Breast epithelium (tissue), 3 donors: ENCODE measurements around the gene HIP1R.

Experiments
- POLR2A ChIP-seq: fragments of 450-650 bp; IDR thresholded peaks from one replicate; pipeline ENCODE4 v1.6.1; 2016; ENCODE audit warnings: antibody characterized with exemption, mild to moderate bottlenecking, moderate library complexity
- POLR2AphosphoS5 ChIP-seq, 3 donors: sonication (generic); formaldehyde crosslinking; IDR thresholded peaks; one replicate each; pipeline ENCODE4 v1.6.1; 2017; ENCODE audit warnings: antibody characterized with exemption in 3 of 3
- TF ChIP-seq, protein P1 (sequence below), 3 donors: fragments of 450-650 bp; IDR thresholded peaks; one replicate each; pipeline ENCODE4 v1.5.1; 2016 to 2017; ENCODE audit warnings: antibody characterized with exemption in 3 of 3, mild to moderate bottlenecking in 3 of 3, moderate library complexity in 3 of 3

DNA sequence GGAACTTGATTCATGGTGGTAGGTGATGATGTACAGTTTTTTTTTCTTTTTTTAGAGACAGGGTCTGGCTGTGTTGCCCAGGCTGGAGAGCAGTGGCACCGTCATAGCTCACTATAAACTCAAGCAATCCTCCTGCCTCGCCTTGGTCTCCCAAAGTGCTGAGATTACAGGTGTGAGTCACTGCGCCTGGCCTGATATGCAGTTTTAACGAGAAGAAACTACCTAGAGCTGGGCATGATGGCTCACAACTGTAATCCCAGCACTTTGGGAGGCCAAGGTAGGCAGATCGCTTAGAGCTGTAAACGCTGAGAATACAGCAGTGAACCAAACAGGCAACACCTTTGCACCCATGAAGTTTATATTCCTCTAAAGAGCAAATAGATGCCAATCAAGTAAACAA lies 73.7 kb downstream of the HIP1R start:
- TF ChIP-seq POLR2A (no peak), POLR2AphosphoS5 (IDR thresholded peaks at IDR 0.05) (no peak)
- TF ChIP-seq, protein P1, sequence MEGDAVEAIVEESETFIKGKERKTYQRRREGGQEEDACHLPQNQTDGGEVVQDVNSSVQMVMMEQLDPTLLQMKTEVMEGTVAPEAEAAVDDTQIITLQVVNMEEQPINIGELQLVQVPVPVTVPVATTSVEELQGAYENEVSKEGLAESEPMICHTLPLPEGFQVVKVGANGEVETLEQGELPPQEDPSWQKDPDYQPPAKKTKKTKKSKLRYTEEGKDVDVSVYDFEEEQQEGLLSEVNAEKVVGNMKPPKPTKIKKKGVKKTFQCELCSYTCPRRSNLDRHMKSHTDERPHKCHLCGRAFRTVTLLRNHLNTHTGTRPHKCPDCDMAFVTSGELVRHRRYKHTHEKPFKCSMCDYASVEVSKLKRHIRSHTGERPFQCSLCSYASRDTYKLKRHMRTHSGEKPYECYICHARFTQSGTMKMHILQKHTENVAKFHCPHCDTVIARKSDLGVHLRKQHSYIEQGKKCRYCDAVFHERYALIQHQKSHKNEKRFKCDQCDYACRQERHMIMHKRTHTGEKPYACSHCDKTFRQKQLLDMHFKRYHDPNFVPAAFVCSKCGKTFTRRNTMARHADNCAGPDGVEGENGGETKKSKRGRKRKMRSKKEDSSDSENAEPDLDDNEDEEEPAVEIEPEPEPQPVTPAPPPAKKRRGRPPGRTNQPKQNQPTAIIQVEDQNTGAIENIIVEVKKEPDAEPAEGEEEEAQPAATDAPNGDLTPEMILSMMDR (IDR thresholded peaks at IDR 0.05), result no peak
